CD4-positive, alpha-beta T cell treated with Interleukin-2 at 100 ng/mL for 4 hours (primary cell): ENCODE measurements around the gene PROX1.

ENCODE experiments used
- DNase-seq: peaks from one replicate; pipeline ENCODE4 v3.0.0-alpha.2; 2020; ENCODE audit warnings: low spot score

PROX1 gene

GRCh38 chr1:213980906-213981305, 6.9 kb upstream of the PROX1 start:
- no peak for DNase-seq

GRCh38 chr1:213982289-213982671, 5.5 kb upstream of the PROX1 start:
- DNase-seq = no peak

- DNase-seq = no peak
Measured at GRCh38 chr1:213982672-213983492, 4.9 kb upstream of the PROX1 start.

DNA sequence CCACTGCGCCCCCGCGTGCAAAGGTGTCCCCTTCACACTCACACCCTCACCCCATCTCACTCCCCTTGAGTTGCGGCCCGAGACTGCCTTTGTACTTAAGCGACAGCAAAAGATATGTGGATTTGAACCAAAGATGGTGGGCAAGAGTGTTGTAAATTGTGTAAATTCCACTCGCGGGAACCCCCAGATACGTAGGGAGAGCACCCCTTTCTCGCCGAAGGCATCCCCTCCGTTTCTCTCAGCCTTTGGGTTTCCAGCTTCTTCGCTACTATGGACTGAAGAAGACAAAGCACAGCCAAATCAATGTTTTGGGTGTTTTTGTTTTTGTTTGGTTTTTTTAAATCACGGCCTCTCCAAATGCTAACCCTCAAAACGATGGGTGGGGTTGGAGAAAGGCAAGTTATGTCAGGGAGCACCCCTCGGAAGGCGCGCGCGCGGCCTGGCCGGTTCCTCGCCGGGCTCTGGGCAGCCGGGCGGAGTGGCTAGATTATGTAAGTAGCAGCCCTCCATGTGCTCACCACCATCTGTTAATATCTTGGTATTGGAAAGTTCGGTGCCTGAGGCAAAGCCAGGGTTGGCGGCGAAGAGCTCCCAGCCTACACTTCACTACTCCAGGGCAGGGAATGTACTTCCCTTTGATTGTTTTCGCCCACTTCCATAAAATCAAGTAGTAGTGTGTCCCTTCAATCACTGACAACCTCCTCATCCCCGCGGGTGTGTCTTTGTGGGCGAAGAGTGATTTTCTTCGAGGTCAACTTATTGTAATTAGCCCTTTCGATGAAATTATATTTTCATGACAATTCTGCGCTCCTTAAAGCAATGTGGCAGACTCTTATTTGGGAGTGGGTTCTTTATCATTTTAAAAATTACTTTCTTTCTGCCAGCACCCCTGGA, 4.0 kb upstream of the PROX1 start:
- DNase-seq = no peak

GRCh38 chr1:213984387-213985208, 3.2 kb upstream of the PROX1 start:
- no peak for DNase-seq

DNA sequence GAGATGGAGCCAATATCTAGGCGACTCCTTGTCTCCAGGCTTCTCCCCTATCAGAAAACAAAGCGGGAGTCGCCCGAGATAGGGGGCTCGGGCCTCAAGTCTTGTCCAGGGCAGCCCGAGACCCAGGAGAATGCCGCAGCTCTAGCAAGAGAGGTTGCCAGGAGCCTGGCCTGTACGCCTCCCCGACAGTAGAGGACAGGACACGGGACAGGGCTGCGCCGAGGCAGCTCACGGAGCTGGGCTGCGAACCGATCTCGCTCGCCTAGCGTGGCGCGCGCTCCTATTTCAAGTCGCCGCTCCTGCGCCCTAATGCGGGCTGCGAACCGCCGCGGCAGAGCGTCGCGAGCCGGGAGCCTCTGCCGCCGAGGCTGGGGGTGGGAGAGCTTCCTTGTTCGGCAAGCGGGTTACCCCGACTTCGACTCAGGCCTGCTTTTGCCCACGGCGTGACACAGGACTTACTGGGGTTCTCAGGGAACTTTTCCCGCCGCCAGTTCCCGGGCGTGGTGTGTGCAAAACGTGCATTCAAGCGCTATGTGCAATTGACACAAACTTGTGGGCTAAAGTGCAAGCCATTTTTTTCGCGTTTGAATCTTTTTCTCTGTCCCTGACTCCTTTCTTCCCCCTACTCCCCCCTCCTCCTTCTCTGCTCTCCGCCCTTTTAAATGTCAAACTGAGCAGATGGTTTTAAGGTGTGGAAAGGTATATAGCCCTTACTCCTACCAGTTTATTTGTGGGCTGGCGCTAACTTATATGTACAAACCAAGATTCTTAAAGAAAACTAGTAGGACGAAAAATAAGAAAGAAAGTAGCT, 2.4 kb upstream of the PROX1 start:
- DNase-seq = no peak

DNA sequence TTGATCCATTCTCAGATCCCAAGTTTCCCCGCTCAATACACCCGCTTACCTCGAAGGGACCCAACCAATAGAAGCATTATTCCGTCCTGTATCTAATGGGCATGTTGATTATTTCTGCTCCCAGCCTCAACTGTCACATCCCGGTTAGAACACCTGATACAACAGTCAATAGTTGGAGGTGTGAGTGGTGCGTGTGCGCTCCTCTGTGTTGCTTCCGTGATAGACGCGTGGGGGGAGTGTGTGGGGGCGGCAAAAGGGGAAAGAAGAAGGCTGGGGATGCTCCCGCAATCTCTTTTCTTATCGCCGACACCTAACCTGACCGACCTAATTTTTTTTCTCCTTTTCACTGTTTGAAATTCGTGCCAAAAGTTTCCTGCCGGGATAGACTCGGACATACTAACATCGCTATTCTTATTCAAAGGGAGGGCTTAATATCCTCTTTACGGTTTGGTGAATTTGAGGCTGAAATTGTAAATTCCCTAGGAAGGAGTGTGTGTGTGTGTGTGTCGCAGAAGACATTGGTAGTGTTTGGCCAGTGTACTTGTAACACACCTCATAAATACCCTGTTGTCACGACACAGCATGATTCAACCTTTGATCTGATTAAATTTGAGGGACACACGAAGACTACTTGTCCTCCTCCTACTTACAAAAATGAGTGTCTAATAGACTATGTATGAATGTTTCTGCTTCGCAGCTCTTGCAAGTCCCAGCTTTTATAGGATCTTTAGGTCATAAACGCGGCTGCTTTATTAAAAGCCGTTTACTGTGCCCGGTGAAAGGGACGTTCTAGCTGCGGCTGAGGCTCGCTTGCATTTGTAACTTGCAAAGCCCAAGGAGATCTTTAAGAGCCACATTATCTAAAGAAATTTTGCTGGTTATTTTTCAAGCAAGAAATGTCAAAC, 1.5 kb upstream of the PROX1 start:
- DNase-seq = no peak

GRCh38 chr1:213986925-213987250, 885 bp upstream of the PROX1 start:
- no peak for DNase-seq

GRCh38 chr1:213987422-213987926, 299 bp upstream of the PROX1 start:
- DNase-seq = no peak

GRCh38 chr1:213988507-213989001, 781 bp downstream of the PROX1 start:
- DNase-seq = no peak

DNA sequence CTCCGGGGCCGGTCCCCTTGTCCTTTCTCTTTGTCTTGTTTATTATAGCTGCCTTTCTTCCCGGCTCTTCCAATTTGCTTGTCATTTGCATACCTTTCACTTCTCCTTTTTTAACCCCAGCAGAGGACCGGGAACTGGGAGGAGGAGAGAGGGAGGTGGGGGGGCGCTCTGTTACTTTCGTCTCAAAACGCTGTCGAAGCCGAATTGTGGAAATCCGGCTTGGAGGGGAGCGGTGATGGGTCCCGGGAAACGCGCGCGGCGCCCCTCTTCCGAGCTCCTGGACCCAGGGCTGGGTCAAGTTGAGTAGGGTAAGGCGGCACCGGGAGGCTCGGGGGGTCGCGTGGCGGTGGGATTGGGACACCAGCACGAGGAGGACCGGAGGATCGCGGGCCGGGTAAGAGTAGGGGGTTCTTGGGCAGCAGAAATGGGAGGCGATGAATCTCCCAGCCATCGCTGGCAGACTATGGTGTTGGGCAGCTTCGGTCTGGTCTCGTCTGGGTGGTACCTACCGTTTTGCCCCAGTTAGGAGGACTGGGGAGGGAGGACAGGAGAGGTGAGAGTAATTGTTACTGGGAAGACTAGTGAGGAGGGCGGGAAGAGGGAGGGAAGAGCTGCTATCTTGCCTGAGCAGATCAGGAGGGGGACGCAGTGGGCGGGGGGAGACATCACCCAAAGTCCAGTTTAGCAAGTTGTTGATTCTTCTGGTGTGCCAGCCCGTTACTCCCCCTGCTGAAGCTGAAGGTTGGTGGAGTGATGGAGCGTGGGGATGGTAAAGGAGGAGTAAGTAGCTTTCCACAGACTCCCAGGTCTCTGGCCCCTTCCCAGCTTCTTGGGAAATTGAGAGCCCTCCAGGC, 1.5 kb downstream of the PROX1 start:
- no peak for DNase-seq

DNA sequence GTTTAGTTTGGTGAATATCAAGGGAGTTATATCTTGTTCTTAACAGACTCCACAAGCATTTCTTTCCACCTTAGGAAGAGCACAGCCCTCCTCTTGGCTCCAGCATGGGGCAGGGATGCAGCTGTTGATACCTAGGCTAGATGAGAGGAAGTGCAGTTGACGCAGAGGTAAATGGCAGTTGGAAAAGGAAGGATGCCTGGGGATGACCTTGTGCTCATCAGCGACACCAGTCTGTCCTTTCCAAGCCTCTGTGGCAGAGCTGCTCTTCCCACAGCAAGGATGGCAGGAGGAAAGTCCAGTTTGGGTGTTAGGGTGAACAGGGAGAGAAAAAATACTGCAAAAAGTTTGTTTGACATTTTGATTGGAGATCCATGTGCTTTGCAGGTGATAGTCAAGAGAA, 6.2 kb downstream of the PROX1 start:
- DNase-seq = no peak

- no peak for DNase-seq
Measured at GRCh38 chr1:213994888-213995287, 7.1 kb downstream of the PROX1 start.

DNA sequence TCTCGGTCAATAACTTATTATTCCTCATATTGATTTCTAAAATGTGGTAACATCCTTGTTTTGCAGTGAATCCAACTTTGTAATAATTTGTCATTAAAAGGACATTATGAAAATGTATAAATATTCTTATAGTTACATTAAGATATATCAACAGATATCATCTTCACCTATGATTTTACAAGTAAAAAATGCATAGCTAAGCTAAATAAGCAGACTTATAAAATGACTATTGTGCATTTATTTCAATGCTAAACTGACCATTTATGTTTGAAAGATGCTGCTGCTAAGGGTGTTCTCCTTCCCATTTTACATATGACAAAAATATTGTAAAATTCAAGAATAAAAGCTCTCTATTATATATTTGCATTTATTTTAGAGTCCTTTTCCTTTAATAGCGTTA, 7.8 kb downstream of the PROX1 start:
- no peak for DNase-seq

DNA sequence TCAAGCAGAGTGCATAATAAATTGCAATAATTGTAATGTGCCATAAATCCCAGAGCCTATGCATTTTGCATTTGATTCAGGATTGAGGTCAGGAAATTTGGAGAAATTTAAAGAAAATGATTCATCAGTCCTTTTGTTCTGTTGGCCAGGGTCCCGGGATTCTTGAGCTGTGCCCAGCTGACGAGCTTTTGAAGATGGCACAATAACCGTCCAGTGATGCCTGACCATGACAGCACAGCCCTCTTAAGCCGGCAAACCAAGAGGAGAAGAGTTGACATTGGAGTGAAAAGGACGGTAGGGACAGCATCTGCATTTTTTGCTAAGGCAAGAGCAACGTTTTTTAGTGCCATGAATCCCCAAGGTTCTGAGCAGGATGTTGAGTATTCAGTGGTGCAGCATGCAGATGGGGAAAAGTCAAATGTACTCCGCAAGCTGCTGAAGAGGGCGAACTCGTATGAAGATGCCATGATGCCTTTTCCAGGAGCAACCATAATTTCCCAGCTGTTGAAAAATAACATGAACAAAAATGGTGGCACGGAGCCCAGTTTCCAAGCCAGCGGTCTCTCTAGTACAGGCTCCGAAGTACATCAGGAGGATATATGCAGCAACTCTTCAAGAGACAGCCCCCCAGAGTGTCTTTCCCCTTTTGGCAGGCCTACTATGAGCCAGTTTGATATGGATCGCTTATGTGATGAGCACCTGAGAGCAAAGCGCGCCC, 8.7 kb downstream of the PROX1 start:
- no peak for DNase-seq

GRCh38 chr1:213997038-213997771, 9.4 kb downstream of the PROX1 start:
- no peak for DNase-seq

- DNase-seq = no peak
Measured at GRCh38 chr1:213997772-213998107, 10.0 kb downstream of the PROX1 start.

- DNase-seq = no peak
Measured at GRCh38 chr1:213998785-213999184, 11.0 kb downstream of the PROX1 start.
